HL-60 (cell line): ENCODE measurements around the gene COL25A1.

Source experiments
- DNase-seq, 2 experiments: peaks; one replicate each; pipeline ENCODE4 v3.0.0-alpha.2; 2010 to 2020; ENCODE audit warnings: low read depth in 1 of 2, low spot score in 1 of 2
- H3K27ac ChIP-seq: fragments of 250-450 bp; sonication (Bioruptor Pico); replicated peaks from 2 replicates; pipeline ENCODE4 v1.5.1; 2020; ENCODE audit warnings: mild to moderate bottlenecking, moderate library complexity
- H3K27me3 ChIP-seq: fragments of 250-450 bp; sonication (Bioruptor Pico); 2 replicates; pipeline ENCODE4 v1.5.1; 2021; ENCODE audit warnings: mild to moderate bottlenecking, moderate library complexity; ENCODE audit not compliant: insufficient read depth, poor library complexity, severe bottlenecking
- H3K4me3 ChIP-seq: replicated peaks from 2 replicates; pipeline ENCODE4 v1.5.1; 2011; ENCODE audit warnings: mild to moderate bottlenecking, control low read depth, low read length; ENCODE audit not compliant: insufficient read depth
- GABPA ChIP-seq: IDR thresholded peaks from 2 replicates; pipeline ENCODE4 v1.6.1; 2012; ENCODE audit warnings: low read depth
- POLR2AphosphoS5 ChIP-seq: IDR thresholded peaks from 2 replicates; pipeline ENCODE4 v1.6.1; 2012; ENCODE audit warnings: low read depth
- SPI1 ChIP-seq: IDR thresholded peaks from 2 replicates; pipeline ENCODE4 v1.6.1; 2012; ENCODE audit warnings: low read depth, mild to moderate bottlenecking, borderline replicate concordance
- TF ChIP-seq, protein P1 (sequence below): IDR thresholded peaks from 2 replicates; pipeline ENCODE4 v1.6.1; 2012; ENCODE audit warnings: low read depth; ENCODE audit not compliant: insufficient replicate concordance
- TF ChIP-seq, protein P2 (sequence below): IDR thresholded peaks from one replicate; pipeline ENCODE4 v1.5.1; 2011; ENCODE audit warnings: low read length, control low read depth, inconsistent platforms; ENCODE audit not compliant: insufficient read depth

COL25A1 gene

DNA sequence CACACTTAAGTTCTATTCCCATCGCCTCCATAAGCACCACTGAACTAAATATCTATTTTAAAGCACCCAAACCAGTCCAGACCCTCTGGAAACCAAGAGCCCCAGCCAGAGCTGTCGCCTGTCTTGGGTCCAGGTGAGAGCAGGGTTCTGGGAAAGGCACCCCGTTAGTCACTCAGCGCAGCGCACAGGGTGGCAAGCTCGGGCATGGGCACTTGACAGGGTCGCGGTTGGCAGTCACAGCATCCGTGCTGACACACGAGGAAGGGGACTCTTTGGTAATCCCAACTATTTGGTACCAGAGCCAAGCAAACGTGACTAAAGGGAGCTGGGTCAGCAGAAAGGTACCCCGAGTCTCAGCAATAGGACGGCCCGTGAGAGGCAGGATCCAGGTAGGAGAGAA is 515.4 kb downstream of the COL25A1 start:
- H3K27me3 ChIP-seq, result no peaks in the 10 kb centered on the region
- H3K27ac ChIP-seq, result no peak overlapping the region
- no peak overlapping the region for H3K4me3 ChIP-seq
- no peak for TF ChIP-seq POLR2AphosphoS5
- TF ChIP-seq, protein P1, sequence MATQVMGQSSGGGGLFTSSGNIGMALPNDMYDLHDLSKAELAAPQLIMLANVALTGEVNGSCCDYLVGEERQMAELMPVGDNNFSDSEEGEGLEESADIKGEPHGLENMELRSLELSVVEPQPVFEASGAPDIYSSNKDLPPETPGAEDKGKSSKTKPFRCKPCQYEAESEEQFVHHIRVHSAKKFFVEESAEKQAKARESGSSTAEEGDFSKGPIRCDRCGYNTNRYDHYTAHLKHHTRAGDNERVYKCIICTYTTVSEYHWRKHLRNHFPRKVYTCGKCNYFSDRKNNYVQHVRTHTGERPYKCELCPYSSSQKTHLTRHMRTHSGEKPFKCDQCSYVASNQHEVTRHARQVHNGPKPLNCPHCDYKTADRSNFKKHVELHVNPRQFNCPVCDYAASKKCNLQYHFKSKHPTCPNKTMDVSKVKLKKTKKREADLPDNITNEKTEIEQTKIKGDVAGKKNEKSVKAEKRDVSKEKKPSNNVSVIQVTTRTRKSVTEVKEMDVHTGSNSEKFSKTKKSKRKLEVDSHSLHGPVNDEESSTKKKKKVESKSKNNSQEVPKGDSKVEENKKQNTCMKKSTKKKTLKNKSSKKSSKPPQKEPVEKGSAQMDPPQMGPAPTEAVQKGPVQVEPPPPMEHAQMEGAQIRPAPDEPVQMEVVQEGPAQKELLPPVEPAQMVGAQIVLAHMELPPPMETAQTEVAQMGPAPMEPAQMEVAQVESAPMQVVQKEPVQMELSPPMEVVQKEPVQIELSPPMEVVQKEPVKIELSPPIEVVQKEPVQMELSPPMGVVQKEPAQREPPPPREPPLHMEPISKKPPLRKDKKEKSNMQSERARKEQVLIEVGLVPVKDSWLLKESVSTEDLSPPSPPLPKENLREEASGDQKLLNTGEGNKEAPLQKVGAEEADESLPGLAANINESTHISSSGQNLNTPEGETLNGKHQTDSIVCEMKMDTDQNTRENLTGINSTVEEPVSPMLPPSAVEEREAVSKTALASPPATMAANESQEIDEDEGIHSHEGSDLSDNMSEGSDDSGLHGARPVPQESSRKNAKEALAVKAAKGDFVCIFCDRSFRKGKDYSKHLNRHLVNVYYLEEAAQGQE, result no peak
- TF ChIP-seq, protein P2, sequence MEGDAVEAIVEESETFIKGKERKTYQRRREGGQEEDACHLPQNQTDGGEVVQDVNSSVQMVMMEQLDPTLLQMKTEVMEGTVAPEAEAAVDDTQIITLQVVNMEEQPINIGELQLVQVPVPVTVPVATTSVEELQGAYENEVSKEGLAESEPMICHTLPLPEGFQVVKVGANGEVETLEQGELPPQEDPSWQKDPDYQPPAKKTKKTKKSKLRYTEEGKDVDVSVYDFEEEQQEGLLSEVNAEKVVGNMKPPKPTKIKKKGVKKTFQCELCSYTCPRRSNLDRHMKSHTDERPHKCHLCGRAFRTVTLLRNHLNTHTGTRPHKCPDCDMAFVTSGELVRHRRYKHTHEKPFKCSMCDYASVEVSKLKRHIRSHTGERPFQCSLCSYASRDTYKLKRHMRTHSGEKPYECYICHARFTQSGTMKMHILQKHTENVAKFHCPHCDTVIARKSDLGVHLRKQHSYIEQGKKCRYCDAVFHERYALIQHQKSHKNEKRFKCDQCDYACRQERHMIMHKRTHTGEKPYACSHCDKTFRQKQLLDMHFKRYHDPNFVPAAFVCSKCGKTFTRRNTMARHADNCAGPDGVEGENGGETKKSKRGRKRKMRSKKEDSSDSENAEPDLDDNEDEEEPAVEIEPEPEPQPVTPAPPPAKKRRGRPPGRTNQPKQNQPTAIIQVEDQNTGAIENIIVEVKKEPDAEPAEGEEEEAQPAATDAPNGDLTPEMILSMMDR, result no peak
- no peak for DNase-seq

DNA sequence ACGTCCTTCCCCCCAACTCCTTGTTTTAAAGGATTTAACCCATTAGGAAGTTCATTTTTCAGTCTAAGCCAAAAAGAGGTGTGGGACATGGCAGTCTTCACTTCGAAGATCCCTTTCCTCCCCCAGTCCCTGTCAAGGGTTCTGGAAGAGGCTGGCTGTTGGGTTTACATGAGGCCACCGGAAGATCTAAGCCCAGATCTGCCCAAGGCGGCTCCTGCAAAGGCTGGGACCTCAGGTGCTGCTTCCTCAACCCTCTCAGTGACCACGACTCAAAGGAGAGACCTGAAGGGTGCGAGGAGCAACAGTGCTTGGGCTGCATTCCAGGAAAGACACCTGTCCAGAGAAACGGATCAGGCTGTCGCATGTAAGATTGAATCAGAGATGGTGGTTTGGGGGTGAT is 516.1 kb downstream of the COL25A1 start:
- Histone ChIP-seq H3K27me3 (no peaks in the 10 kb centered on the region), H3K4me3 (no peak overlapping the region), H3K27ac (no peak overlapping the region)
- TF ChIP-seq, protein P2, result no peak
- TF ChIP-seq GABPA (no peak), POLR2AphosphoS5 (no peak), SPI1 (no peak)
- TF ChIP-seq, protein P1, result no peak
- no peak for DNase-seq

DNA sequence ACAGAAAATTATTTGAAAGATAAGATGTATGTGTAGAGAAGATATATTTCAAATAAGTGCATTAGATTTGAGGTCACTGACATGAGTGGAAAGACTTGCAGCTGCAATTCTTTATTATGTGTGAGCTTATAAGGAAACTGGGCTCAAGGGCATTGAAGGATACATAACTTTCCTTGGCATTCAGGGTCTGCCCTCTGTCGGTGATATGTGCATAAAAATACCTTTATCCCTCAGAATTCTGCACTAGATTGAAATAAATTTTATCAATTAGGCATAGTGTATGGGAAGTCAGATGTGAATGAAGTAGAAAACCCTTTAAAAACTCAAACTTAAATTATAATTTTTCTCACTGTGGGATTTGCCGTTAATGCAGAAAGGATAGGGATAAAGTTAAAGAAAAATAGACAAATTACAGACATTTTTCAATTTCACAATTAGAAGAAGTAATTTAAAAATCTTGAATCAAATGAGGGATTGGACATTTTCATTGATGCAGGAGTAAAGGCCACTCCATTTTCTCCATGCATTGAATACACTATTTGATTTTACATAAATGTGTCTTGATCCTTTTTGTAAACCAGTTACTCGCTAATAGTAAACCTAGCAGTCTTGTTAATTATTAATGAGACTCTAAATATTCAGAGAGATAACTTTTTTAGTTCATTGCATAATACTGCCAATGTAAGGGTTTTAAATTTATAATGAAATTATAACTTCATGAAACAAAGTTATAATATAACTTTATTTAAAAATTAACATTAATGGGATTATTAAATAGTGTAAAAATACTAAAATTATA is 518.6 kb downstream of the COL25A1 start:
- DNase-seq, result no peak
- H3K27me3 ChIP-seq, result no peaks in the 10 kb centered on the region

More for the DNA sequence above, 518.6 kb downstream of the COL25A1 start:
- Histone ChIP-seq H3K4me3 (no peak overlapping the region), H3K27ac (no peak overlapping the region)
- TF ChIP-seq, protein P2, result no peak
- no peak for TF ChIP-seq POLR2AphosphoS5
- no peak for TF ChIP-seq SPI1
- TF ChIP-seq, protein P1, result no peak
- no peak for TF ChIP-seq GABPA
